H1 (cell line): ENCODE measurements around the gene POLD1. TPM values are rescaled to one million over a fixed set of nuclear protein-coding genes. Genes with fewer than 3 reads are reported as not detected.

Experiments
- NRF1 ChIP-seq: IDR thresholded peaks from 2 replicates; pipeline ENCODE4 v1.6.1; 2011; ENCODE audit warnings: mild to moderate bottlenecking, low read depth, low read length, improper control_type of control experiment
- SIX5 ChIP-seq: IDR thresholded peaks from 2 replicates; pipeline ENCODE4 v1.6.1; 2011; ENCODE audit warnings: mild to moderate bottlenecking, low read depth, low read length
- USF2 ChIP-seq: IDR thresholded peaks from 2 replicates; pipeline ENCODE4 v1.6.1; 2011; ENCODE audit warnings: low read length, improper control_type of control experiment
- polyA plus RNA-seq, 7 experiments: library from polyadenylated mRNA; depleted of rRNA in 3 of 7; stranded (reverse) in 5 of 7; unstranded in 2 of 7; fragments of >200 nt in 5 of 7; fragments of 200-250 nt in 2 of 7; gene quantifications; 1 replicate in 5 of 7; 2 replicates in 1 of 7; 4 replicates in 1 of 7; pipeline versions ENCODE4 v1.2.1 to v1.2.3, GENCODE V29; 2011 to 2013; ENCODE audit warnings: missing spikeins in 2 of 7, mixed read lengths in 2 of 7
- total RNA-seq: library from RNA; stranded (reverse); fragmentation: NEBNext Ultra II Directional; extraction: Animal tissue kit (Norgen Biotek cat#: 25700); gene quantifications from 2 replicates; pipeline ENCODE4 v1.2.1, GENCODE V29; 2021

POLD1 gene
- total and polyA plus RNA-seq, 2 of the 8 experiments (the other 6 are each of a cell fraction or from before 2014, with no cell fraction given) = 141 to 142 TPM

GRCh38 chr19:50362030-50362412, 22.1 kb upstream of the POLD1 start (continued):
- TF ChIP-seq SIX5 = no peak
- no peak for TF ChIP-seq NRF1
- no peak for TF ChIP-seq USF2
- TF ChIP-seq, all 59 proteins: peak for 0
